ENCODE data around the gene ATP9B. TPM values are rescaled to one million over a fixed set of nuclear protein-coding genes. Genes with fewer than 3 reads are reported as not detected.

ATP9B gene
- total and polyA plus RNA-seq, 9 donors = 11.2 to 31.2 (median 16.0) TPM

DNA sequence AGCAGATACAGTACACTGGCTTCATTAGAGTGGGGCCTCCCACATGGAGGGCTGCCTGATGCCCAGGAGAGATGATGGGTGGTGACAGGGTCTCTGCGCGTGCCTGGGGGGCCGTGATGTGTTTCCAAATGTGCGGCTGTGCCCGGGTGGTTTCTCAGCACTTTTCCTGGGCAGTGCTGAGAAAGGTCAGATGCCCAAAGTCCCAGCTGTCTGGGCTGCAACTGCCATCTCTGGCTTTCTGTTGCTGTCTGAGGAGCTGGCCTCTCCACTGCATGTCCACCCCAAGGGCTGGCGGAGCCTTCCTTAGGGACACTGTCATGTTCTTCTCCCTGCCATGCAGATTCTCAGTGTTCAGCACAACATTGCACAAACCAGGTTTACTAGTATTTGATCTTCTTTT, 263.9 kb downstream of the ATP9B start:
- H3K4me3 ChIP-seq (ENCODE audit: low read length) = no peak overlapping the region
- DNase-seq = no peak
- H3K4me1 ChIP-seq (ENCODE audit: control insufficient read depth, insufficient read depth, low read length) = peaks cover 3% of the 10 kb centered on the region
- no peaks in the 10 kb centered on the region for H3K9me3 ChIP-seq (replicated peaks; ENCODE audit: control insufficient read depth, low read depth, low read length)
- no peaks in the 10 kb centered on the region for H3K27me3 ChIP-seq (ENCODE audit: control insufficient read depth, insufficient read depth, low read length)
- H3K27ac ChIP-seq (ENCODE audit: low read length) = no peak overlapping the region
- H3K36me3 ChIP-seq (ENCODE audit: control insufficient read depth, insufficient read depth, low read length) = peaks cover 36% of the 10 kb centered on the region
- 94% methylated on average over 6 of the region's 6 CpGs for WGBS (ENCODE audit: insufficient coverage)

DNA sequence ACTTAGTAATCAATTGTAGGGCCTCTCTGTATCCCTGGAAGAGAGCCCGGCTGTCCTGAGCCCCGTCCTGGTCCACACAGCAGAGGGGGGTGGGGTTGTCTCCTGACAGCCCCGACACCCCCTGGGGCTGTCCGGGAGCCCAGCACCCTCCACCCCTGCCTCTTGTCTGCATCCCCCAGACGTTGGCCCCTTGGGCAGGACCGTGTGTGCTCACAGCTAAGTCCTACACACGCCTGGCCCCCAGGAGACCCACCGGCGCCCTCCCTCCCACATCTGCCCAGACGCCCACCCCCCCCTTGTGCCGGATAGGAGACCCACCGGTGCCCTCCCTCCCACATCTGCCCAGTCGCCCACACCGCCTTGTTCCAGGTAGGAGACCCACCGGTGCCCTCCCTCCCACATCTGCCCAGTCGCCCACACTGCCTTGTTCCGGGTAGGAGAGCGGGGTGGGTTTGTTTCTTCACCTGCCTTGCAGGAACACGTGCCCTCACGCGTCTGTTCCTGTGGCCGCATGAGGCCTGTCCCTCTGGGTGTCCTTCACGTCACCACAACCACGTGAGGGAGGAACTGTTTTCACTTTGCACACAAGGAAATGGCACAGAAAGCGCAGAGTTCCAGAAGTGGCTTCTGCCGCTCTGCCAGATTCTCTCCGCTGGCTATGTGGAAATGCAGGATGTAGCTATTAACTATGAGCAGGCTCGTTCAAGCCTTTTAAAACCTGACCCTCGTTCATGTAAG, 265.5 kb downstream of the ATP9B start:
- DNase-seq = no peak
- Histone ChIP-seq H3K4me3 (ENCODE audit: low read length) (no peak overlapping the region), H3K27ac (ENCODE audit: low read length) (no peak overlapping the region), H3K36me3 (ENCODE audit: control insufficient read depth, insufficient read depth, low read length) (peaks cover 41% of the 10 kb centered on the region), H3K4me1 (ENCODE audit: control insufficient read depth, insufficient read depth, low read length) (no peaks in the 10 kb centered on the region), H3K9me3 (replicated peaks; ENCODE audit: control insufficient read depth, low read depth, low read length) (no peaks in the 10 kb centered on the region), H3K27me3 (ENCODE audit: control insufficient read depth, insufficient read depth, low read length) (no peaks in the 10 kb centered on the region)
- 75% methylated on average over 22 of the region's 29 CpGs for WGBS (ENCODE audit: insufficient coverage)

DNA sequence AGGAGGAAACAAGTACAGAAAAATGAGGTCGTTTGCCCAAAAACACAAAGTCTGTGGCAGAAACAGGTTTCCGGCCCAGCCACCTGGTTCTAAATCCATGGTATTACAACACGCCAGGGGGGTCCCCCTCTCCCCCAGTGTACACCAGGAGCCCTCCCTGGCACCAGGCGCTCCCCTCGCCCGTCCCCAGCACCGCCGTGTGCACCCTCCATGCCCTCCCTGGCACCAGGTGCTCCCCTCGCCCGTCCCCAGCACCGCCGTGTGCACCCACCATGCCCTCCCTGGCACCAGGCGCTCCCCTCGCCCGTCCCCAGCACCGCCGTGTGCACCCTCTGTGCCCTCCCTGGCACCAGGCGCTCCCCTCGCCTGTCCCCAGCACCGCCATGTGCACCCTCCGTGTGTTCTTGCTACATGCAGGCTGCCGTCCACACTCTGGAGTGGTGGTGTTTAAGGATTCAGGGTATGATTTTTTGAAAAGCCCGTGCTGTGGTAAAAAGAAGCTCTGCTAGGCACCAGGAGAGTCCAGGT, 266.7 kb downstream of the ATP9B start:
- DNase-seq = no peak
- H3K27ac ChIP-seq (ENCODE audit: low read length) = no peak overlapping the region
- WGBS (ENCODE audit: insufficient coverage) = 95% methylated on average over 19 of the region's 23 CpGs
- peaks cover 40% of the 10 kb centered on the region for H3K36me3 ChIP-seq (ENCODE audit: control insufficient read depth, insufficient read depth, low read length)
- H3K27me3 ChIP-seq (ENCODE audit: control insufficient read depth, insufficient read depth, low read length) = no peaks in the 10 kb centered on the region
- no peak overlapping the region for H3K4me3 ChIP-seq (ENCODE audit: low read length)
- H3K4me1 ChIP-seq (ENCODE audit: control insufficient read depth, insufficient read depth, low read length) = no peaks in the 10 kb centered on the region
- H3K9me3 ChIP-seq (replicated peaks; ENCODE audit: control insufficient read depth, low read depth, low read length) = no peaks in the 10 kb centered on the region

DNA sequence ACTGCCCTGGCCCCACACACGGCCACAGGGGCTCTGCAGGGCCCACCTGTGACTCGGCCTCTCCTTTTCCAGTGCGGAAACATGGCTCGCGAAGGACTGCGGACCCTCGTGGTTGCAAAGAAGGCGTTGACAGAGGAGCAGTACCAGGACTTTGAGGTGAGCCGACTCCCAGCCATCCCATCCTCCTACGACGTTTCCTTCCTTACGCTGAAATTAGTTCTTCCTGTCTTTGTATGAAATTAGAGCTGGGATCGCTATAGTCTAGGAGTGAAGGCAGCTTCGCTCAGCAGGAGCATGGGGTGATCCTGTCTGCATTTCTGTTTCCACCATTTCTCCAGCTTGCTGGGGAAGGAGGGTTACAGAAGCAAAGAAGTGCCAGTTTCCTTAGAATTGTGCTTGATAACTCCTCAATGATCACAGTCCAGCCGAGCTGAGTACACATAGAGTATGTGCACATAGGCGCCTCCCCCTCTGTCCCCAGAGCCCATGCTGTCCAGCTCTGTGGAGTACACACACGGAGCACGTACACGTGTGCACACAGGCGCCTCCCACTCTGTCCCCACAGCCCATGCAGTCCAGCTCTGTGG, 267.5 kb downstream of the ATP9B start:
- WGBS (ENCODE audit: insufficient coverage) = 87% methylated on average over 10 of the region's 20 CpGs
- Histone ChIP-seq H3K9me3 (replicated peaks; ENCODE audit: control insufficient read depth, low read depth, low read length) (no peaks in the 10 kb centered on the region), H3K4me3 (ENCODE audit: low read length) (no peak overlapping the region), H3K27ac (ENCODE audit: low read length) (no peak overlapping the region), H3K4me1 (ENCODE audit: control insufficient read depth, insufficient read depth, low read length) (no peaks in the 10 kb centered on the region), H3K36me3 (ENCODE audit: control insufficient read depth, insufficient read depth, low read length) (peaks cover 38% of the 10 kb centered on the region), H3K27me3 (ENCODE audit: control insufficient read depth, insufficient read depth, low read length) (no peaks in the 10 kb centered on the region)
- no peak for DNase-seq

DNA sequence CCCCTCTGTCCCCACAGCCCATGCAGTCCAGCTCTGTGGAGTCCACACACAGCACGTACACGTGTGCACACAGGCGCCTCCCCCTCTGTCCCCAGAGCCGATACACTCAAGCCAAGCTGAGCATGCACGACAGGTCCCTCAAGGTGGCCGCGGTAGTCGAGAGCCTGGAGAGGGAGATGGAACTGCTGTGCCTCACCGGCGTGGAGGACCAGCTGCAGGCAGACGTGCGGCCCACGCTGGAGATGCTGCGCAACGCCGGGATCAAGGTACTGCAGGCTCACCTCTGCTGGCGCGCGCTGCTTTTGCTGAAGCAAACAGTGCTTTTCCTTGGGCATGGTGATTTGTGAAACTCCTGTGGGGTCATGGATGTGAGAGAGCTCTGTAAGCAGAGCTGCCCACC, 268.0 kb downstream of the ATP9B start:
- no peak overlapping the region for H3K4me3 ChIP-seq (ENCODE audit: low read length)
- no peaks in the 10 kb centered on the region for H3K9me3 ChIP-seq (replicated peaks; ENCODE audit: control insufficient read depth, low read depth, low read length)
- no peaks in the 10 kb centered on the region for H3K4me1 ChIP-seq (ENCODE audit: control insufficient read depth, insufficient read depth, low read length)
- H3K27me3 ChIP-seq (ENCODE audit: control insufficient read depth, insufficient read depth, low read length) = no peaks in the 10 kb centered on the region
- no peak overlapping the region for H3K27ac ChIP-seq (ENCODE audit: low read length)
- H3K36me3 ChIP-seq (ENCODE audit: control insufficient read depth, insufficient read depth, low read length) = peaks cover 39% of the 10 kb centered on the region
- DNase-seq = no peak
- WGBS (ENCODE audit: insufficient coverage) = 97% methylated on average over 14 of the region's 19 CpGs

DNA sequence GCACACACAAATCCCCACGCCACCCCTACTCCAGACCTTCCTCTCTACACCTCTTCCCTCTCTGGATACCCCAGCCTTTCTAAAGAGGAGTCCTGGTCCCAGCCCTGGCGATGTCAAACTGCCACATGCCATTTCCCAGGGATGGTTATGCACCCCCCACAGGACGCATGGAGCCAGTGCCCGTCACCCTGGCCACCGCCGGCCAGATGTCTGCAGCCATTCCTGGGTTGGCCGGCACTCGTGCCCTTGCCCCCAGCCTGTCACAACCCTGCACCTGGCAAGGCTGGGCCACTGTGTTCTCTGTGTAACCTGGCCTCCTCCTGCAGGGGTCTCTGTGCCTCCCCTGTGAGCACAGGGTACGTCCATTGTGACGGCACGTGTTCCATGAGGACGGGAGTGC, 268.4 kb downstream of the ATP9B start:
- Histone ChIP-seq H3K27me3 (ENCODE audit: control insufficient read depth, insufficient read depth, low read length) (no peaks in the 10 kb centered on the region), H3K9me3 (replicated peaks; ENCODE audit: control insufficient read depth, low read depth, low read length) (no peaks in the 10 kb centered on the region), H3K4me3 (ENCODE audit: low read length) (no peak overlapping the region), H3K4me1 (ENCODE audit: control insufficient read depth, insufficient read depth, low read length) (no peaks in the 10 kb centered on the region), H3K36me3 (ENCODE audit: control insufficient read depth, insufficient read depth, low read length) (peaks cover 38% of the 10 kb centered on the region), H3K27ac (ENCODE audit: low read length) (no peak overlapping the region)
- 89% methylated on average over 12 of the region's 12 CpGs for WGBS (ENCODE audit: insufficient coverage)
- DNase-seq = no peak

DNA sequence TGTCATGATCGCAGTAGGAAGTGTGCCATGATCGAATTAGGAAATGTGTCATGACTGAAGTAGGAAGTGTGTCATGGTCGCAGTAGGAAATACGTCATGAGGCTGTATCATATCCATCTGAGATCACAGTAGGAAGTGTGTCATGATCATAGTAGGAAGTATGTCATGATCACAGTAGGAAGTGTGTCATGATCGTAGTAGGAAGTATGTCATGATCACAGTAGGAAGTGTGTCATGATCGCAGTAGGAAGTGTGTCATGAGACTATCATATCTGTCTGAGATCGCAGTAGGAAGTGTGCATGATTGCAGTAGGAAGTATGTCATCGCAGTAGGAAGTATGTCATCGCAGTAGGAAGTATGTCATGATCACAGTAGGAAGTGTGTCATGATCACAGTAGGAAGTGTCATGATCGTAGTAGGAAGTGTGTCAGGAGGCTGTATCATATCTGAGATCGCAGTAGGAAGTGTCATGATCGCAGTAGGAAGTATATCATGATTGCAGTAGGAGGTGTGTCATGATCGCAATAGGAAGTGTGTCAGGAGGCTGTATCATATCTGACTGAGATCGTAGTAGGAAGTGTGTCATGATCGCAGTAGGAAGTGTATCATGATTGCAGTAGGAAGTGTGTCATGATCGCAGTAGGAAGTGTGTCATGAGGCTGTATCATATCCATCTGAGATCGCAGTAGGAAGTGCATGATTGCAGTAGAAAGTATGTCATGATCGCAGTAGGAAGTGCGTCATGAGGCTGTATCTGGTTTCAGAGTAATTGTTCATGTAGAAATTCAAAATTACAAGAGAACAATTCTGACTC, 270.1 kb downstream of the ATP9B start:
- Histone ChIP-seq H3K4me3 (ENCODE audit: low read length) (no peak overlapping the region), H3K9me3 (replicated peaks; ENCODE audit: control insufficient read depth, low read depth, low read length) (no peaks in the 10 kb centered on the region), H3K27ac (ENCODE audit: low read length) (no peak overlapping the region), H3K27me3 (ENCODE audit: control insufficient read depth, insufficient read depth, low read length) (no peaks in the 10 kb centered on the region), H3K36me3 (ENCODE audit: control insufficient read depth, insufficient read depth, low read length) (peaks cover 38% of the 10 kb centered on the region), H3K4me1 (ENCODE audit: control insufficient read depth, insufficient read depth, low read length) (no peaks in the 10 kb centered on the region)
- WGBS (ENCODE audit: insufficient coverage) = 95% methylated on average over 17 of the region's 19 CpGs
- DNase-seq = no peak

DNA sequence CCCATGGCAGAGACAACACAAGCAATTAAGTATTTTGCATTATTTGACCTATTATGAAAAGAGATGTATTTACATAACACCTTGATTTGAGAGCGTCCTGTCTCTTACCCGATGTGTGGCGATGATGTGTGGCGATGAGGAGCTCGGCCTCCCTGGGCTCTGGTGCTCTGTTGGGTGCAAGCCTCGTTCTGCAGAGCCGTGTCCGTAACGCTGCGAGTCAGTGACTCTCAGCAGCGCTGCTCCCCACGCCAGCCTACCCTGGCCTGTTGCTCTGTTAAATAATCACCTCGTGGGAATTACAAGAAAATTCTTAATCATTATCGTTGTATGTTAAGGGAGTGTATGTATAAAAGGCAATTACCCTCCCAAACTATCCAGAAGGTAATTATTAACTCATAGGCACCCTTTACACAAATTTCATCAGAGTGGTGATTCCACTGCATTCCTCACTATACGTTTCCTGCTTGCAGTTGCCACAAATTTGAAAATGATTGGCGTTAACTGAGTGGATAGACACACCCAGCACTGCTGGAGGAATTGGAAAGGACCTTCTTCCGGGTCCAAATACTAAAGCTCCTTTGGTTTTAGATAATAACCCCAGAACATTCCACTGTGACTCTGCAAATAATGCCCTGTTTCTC, 274.5 kb downstream of the ATP9B start:
- 88% methylated on average over 7 of the region's 17 CpGs for WGBS (ENCODE audit: insufficient coverage)
- H3K4me3 ChIP-seq (ENCODE audit: low read length) = no peak overlapping the region
- no peaks in the 10 kb centered on the region for H3K27me3 ChIP-seq (ENCODE audit: control insufficient read depth, insufficient read depth, low read length)
- no peaks in the 10 kb centered on the region for H3K4me1 ChIP-seq (ENCODE audit: control insufficient read depth, insufficient read depth, low read length)
- H3K27ac ChIP-seq (ENCODE audit: low read length) = no peak overlapping the region
- DNase-seq = no peak
- peaks cover 51% of the 10 kb centered on the region for H3K36me3 ChIP-seq (ENCODE audit: control insufficient read depth, insufficient read depth, low read length)
- no peaks in the 10 kb centered on the region for H3K9me3 ChIP-seq (replicated peaks; ENCODE audit: control insufficient read depth, low read depth, low read length)

DNA sequence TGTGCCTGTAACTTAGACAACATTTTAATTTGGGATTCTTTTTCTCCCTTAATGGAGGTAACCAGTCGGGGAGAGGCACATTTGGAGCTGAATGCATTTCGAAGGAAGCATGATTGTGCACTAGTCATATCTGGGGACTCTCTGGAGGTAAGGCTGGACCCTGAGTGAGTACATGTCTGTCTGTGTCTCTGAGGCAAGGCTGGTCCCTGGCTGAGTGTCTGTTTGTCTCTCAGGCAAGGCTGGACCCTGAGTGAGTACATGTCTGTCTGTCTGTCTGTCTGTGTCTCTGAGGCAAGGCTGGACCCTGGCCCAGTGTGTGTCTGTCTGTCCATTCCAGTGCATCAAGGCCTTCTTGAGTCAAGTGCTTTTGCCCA, 275.0 kb downstream of the ATP9B start:
- no peak for DNase-seq
- H3K36me3 ChIP-seq (ENCODE audit: control insufficient read depth, insufficient read depth, low read length) = peaks cover 50% of the 10 kb centered on the region

DNA sequence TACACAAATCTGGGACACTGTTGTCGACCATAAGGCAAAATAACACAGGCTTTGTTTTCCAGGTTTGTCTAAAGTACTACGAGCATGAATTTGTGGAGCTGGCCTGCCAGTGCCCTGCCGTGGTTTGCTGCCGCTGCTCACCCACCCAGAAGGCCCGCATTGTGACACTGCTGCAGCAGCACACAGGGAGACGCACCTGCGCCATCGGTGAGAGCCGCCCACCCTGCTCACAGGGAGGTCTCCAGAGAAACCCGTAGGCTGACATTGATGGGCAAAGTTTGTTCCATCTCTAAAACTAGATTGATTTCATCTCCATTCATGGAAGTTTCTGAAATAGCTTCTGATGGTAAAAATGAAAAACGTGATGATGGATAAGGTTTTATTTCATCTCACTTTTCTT, 276.2 kb downstream of the ATP9B start:
- Histone ChIP-seq H3K9me3 (replicated peaks; ENCODE audit: control insufficient read depth, low read depth, low read length) (no peaks in the 10 kb centered on the region), H3K36me3 (ENCODE audit: control insufficient read depth, insufficient read depth, low read length) (peaks cover 58% of the 10 kb centered on the region), H3K27me3 (ENCODE audit: control insufficient read depth, insufficient read depth, low read length) (no peaks in the 10 kb centered on the region), H3K27ac (ENCODE audit: low read length) (no peak overlapping the region), H3K4me1 (ENCODE audit: control insufficient read depth, insufficient read depth, low read length) (no peaks in the 10 kb centered on the region), H3K4me3 (ENCODE audit: low read length) (no peak overlapping the region)
- WGBS (ENCODE audit: insufficient coverage) = 89% methylated on average over 8 of the region's 11 CpGs
- DNase-seq = no peak

More for the DNA sequence above, 275.0 kb downstream of the ATP9B start:
- 83% methylated on average over 2 of the region's 2 CpGs for WGBS (ENCODE audit: insufficient coverage)
- Histone ChIP-seq H3K4me1 (ENCODE audit: control insufficient read depth, insufficient read depth, low read length) (no peaks in the 10 kb centered on the region), H3K9me3 (replicated peaks; ENCODE audit: control insufficient read depth, low read depth, low read length) (no peaks in the 10 kb centered on the region), H3K27ac (ENCODE audit: low read length) (no peak overlapping the region), H3K27me3 (ENCODE audit: control insufficient read depth, insufficient read depth, low read length) (no peaks in the 10 kb centered on the region), H3K4me3 (ENCODE audit: low read length) (no peak overlapping the region)
